Measurements from ENCODE around the gene MGLL. TPM values are rescaled to one million over a fixed set of nuclear protein-coding genes. Genes with fewer than 3 reads are reported as not detected.

The MGLL gene
- total and polyA plus RNA-seq, 9 of the 15 experiments (the other 6 are each of a cell fraction or from before 2014, with no cell fraction given): 0.12 to 0.32 (median 0.18) TPM; not detected in 6

- TF ChIP-seq PRDM10 (IDR thresholded peaks at IDR 0.05; ENCODE audit: partially characterized antibody): no peak
- TF ChIP-seq ZSCAN29 (IDR thresholded peaks at IDR 0.05): no peak
- TF ChIP-seq, protein P1, sequence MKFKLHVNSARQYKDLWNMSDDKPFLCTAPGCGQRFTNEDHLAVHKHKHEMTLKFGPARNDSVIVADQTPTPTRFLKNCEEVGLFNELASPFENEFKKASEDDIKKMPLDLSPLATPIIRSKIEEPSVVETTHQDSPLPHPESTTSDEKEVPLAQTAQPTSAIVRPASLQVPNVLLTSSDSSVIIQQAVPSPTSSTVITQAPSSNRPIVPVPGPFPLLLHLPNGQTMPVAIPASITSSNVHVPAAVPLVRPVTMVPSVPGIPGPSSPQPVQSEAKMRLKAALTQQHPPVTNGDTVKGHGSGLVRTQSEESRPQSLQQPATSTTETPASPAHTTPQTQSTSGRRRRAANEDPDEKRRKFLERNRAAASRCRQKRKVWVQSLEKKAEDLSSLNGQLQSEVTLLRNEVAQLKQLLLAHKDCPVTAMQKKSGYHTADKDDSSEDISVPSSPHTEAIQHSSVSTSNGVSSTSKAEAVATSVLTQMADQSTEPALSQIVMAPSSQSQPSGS (CRISPR knock-in tag; IDR thresholded peaks at IDR 0.05): no peak
Measured at GRCh38 chr3:127639173-127640041, 182.9 kb downstream of the MGLL start (continued).

Other genes starting within 250 kb of the MGLL start
- gene TPRA1, start 231.8 kb downstream of the MGLL start, total RNA-seq (2014; rRNA removed): 18.6 and 23.2 TPM in 2 replicates
- 3.7 and 7.3 TPM in 2 replicates for gene TPRA1, start 231.8 kb downstream of the MGLL start, total RNA-seq (2014; rRNA removed; fragmentation: Illumina TruSeq; extraction: Trizol)
- 9.2 and 10.3 TPM in 2 replicates for gene TPRA1, start 231.8 kb downstream of the MGLL start, total RNA-seq (2015; rRNA removed; fragmentation: Illumina TruSeq; extraction: Trizol)
- gene TPRA1, start 231.8 kb downstream of the MGLL start, total RNA-seq (2021): 19.4 and 21.5 TPM in 2 replicates
- gene TPRA1, start 231.8 kb downstream of the MGLL start, polyA plus RNA-seq (2011; rRNA removed): 13.9 and 18.2 TPM in 2 replicates
- 11.1 and 13.2 TPM in 2 replicates for gene TPRA1, start 231.8 kb downstream of the MGLL start, polyA plus RNA-seq (2014; fragmentation: Illumina TruSeq; extraction: Trizol)
- 1 to 10 TPM in 1 of 2 experiments, under 1 TPM in 1; 0.66 to 1.4 TPM for gene TPRA1, start 231.8 kb downstream of the MGLL start, polyA plus RNA-seq (2014; fragmentation: Nextera tagmentation; extraction: Ambion mirVana)
- 16.7 and 19.5 TPM in 2 replicates for gene TPRA1, start 231.8 kb downstream of the MGLL start, polyA plus RNA-seq (2014; rRNA removed)
- 114 and 127 TPM in 2 replicates for gene MCM2, start 224.1 kb downstream of the MGLL start, total RNA-seq (2014; rRNA removed)
- 42.8 and 53.3 TPM in 2 replicates for gene MCM2, start 224.1 kb downstream of the MGLL start, total RNA-seq (2014; rRNA removed; fragmentation: Illumina TruSeq; extraction: Trizol)
- gene MCM2, start 224.1 kb downstream of the MGLL start, total RNA-seq (2015; rRNA removed; fragmentation: Illumina TruSeq; extraction: Trizol): 74.8 and 78.4 TPM in 2 replicates
- gene MCM2, start 224.1 kb downstream of the MGLL start, total RNA-seq (2021): 132 and 139 TPM in 2 replicates
- 85.3 and 107 TPM in 2 replicates for gene MCM2, start 224.1 kb downstream of the MGLL start, polyA plus RNA-seq (2011; rRNA removed)
- gene MCM2, start 224.1 kb downstream of the MGLL start, polyA plus RNA-seq (2014; fragmentation: Illumina TruSeq; extraction: Trizol): 67.5 and 83.1 TPM in 2 replicates
- gene MCM2, start 224.1 kb downstream of the MGLL start, polyA plus RNA-seq (2014; fragmentation: Nextera tagmentation; extraction: Ambion mirVana): 1 to 10 TPM; 5.8 to 5.9 TPM
- gene MCM2, start 224.1 kb downstream of the MGLL start, polyA plus RNA-seq (2014; rRNA removed): 76.5 and 83.7 TPM in 2 replicates
- gene PODXL2, start 193.3 kb downstream of the MGLL start, total RNA-seq (2014; rRNA removed): 52.5 and 59.1 TPM in 2 replicates
- 16.1 TPM in 2 replicates for gene PODXL2, start 193.3 kb downstream of the MGLL start, total RNA-seq (2014; rRNA removed; fragmentation: Illumina TruSeq; extraction: Trizol)
- gene PODXL2, start 193.3 kb downstream of the MGLL start, total RNA-seq (2015; rRNA removed; fragmentation: Illumina TruSeq; extraction: Trizol): 21.9 and 22.3 TPM in 2 replicates
- 39.6 and 42.4 TPM in 2 replicates for gene PODXL2, start 193.3 kb downstream of the MGLL start, total RNA-seq (2021)
- gene PODXL2, start 193.3 kb downstream of the MGLL start, polyA plus RNA-seq (2011; rRNA removed): 19.2 and 20.3 TPM in 2 replicates
- 22.1 and 27.7 TPM in 2 replicates for gene PODXL2, start 193.3 kb downstream of the MGLL start, polyA plus RNA-seq (2014; fragmentation: Illumina TruSeq; extraction: Trizol)
- gene PODXL2, start 193.3 kb downstream of the MGLL start, polyA plus RNA-seq (2014; fragmentation: Nextera tagmentation; extraction: Ambion mirVana): under 1 TPM; 0.03 to 0.07 TPM
- gene PODXL2, start 193.3 kb downstream of the MGLL start, polyA plus RNA-seq (2014; rRNA removed): 49.0 and 50.3 TPM in 2 replicates
- 0.68 and 1.0 TPM in 2 replicates for gene ABTB1, start 149.6 kb downstream of the MGLL start, total RNA-seq (2014; rRNA removed)
- gene ABTB1, start 149.6 kb downstream of the MGLL start, total RNA-seq (2014; rRNA removed; fragmentation: Illumina TruSeq; extraction: Trizol): 0.25 and 0.26 TPM in 2 replicates
- 0.29 and 0.30 TPM in 2 replicates for gene ABTB1, start 149.6 kb downstream of the MGLL start, total RNA-seq (2015; rRNA removed; fragmentation: Illumina TruSeq; extraction: Trizol)
- gene ABTB1, start 149.6 kb downstream of the MGLL start, total RNA-seq (2021): 1.6 and 1.9 TPM in 2 replicates
- 1.2 and 1.7 TPM in 2 replicates for gene ABTB1, start 149.6 kb downstream of the MGLL start, polyA plus RNA-seq (2011; rRNA removed)
- 0.42 and 1.1 TPM in 2 replicates for gene ABTB1, start 149.6 kb downstream of the MGLL start, polyA plus RNA-seq (2014; fragmentation: Illumina TruSeq; extraction: Trizol)
- under 1 TPM in 1 of 2 experiments, not detected in 1; 0.04 TPM for gene ABTB1, start 149.6 kb downstream of the MGLL start, polyA plus RNA-seq (2014; fragmentation: Nextera tagmentation; extraction: Ambion mirVana)
- gene ABTB1, start 149.6 kb downstream of the MGLL start, polyA plus RNA-seq (2014; rRNA removed): 1.4 and 2.3 TPM in 2 replicates
- gene KBTBD12, start 92.7 kb upstream of the MGLL start, total RNA-seq (2014; rRNA removed): not detected in 2 replicates
- gene KBTBD12, start 92.7 kb upstream of the MGLL start, total RNA-seq (2014; rRNA removed; fragmentation: Illumina TruSeq; extraction: Trizol): not detected in 2 replicates
- gene KBTBD12, start 92.7 kb upstream of the MGLL start, total RNA-seq (2015; rRNA removed; fragmentation: Illumina TruSeq; extraction: Trizol): not detected in 2 replicates
- not detected in 2 replicates for gene KBTBD12, start 92.7 kb upstream of the MGLL start, total RNA-seq (2021)
- not detected in 2 replicates for gene KBTBD12, start 92.7 kb upstream of the MGLL start, polyA plus RNA-seq (2011; rRNA removed)
- gene KBTBD12, start 92.7 kb upstream of the MGLL start, polyA plus RNA-seq (2014; fragmentation: Illumina TruSeq; extraction: Trizol): not detected in 2 replicates
- gene KBTBD12, start 92.7 kb upstream of the MGLL start, polyA plus RNA-seq (2014; fragmentation: Nextera tagmentation; extraction: Ambion mirVana): not detected
- gene KBTBD12, start 92.7 kb upstream of the MGLL start, polyA plus RNA-seq (2014; rRNA removed): not detected in 2 replicates
- 79.1 and 105 TPM in 2 replicates for gene SEC61A1, start 229.9 kb upstream of the MGLL start, total RNA-seq (2014; rRNA removed)
- 69.1 and 72.5 TPM in 2 replicates for gene SEC61A1, start 229.9 kb upstream of the MGLL start, total RNA-seq (2014; rRNA removed; fragmentation: Illumina TruSeq; extraction: Trizol)
- 97.5 and 98.2 TPM in 2 replicates for gene SEC61A1, start 229.9 kb upstream of the MGLL start, total RNA-seq (2015; rRNA removed; fragmentation: Illumina TruSeq; extraction: Trizol)
- gene SEC61A1, start 229.9 kb upstream of the MGLL start, total RNA-seq (2021): 112 and 113 TPM in 2 replicates
- 137 and 140 TPM in 2 replicates for gene SEC61A1, start 229.9 kb upstream of the MGLL start, polyA plus RNA-seq (2011; rRNA removed)
- gene SEC61A1, start 229.9 kb upstream of the MGLL start, polyA plus RNA-seq (2014; fragmentation: Illumina TruSeq; extraction: Trizol): 101 and 109 TPM in 2 replicates
- gene SEC61A1, start 229.9 kb upstream of the MGLL start, polyA plus RNA-seq (2014; fragmentation: Nextera tagmentation; extraction: Ambion mirVana): 1 to 10 TPM; 1.9 to 5.1 TPM
- 76.4 and 97.8 TPM in 2 replicates for gene SEC61A1, start 229.9 kb upstream of the MGLL start, polyA plus RNA-seq (2014; rRNA removed)